IMR-90 (cell line): ENCODE results near the gene ISCA1. TPM values are rescaled to one million over a fixed set of nuclear protein-coding genes. Genes with fewer than 3 reads are reported as not detected.

Source experiments
- ATAC-seq: fragments of 200-7000 bp; cut with Tn5 transposase; 2 replicates; pipeline ENCODE4 v1.9.1; 2020; ENCODE audit warnings: low read depth, mild to moderate bottlenecking, moderate library complexity
- BruUV-seq: library from RNA; stranded (reverse); fragments of 400-500 nt; replicated peaks from 2 replicates; lab custom pipeline; 2021; lab: Mats Ljungman, UMichigan
- CTCF ChIA-PET: fragments of 300-600 bp; formaldehyde crosslinking; extraction: SDS; loops from one replicate; lab custom pipeline; 2021; ENCODE audit warnings: antibody characterized with exemption; lab: Yijun Ruan, JAX
- POLR2A ChIA-PET: fragments of 300-600 bp; sonication (Branson Sonifier 250); formaldehyde crosslinking; loops from one replicate; lab custom pipeline; 2022; ENCODE audit warnings: antibody characterized with exemption; ENCODE audit not compliant: unreplicated experiment; lab: Charles Lee
- DNase-seq: peaks from one replicate; pipeline ENCODE4 v3.0.0; 2013
- H2AFZ ChIP-seq: replicated peaks from 2 replicates; pipeline ENCODE3; 2013; ENCODE audit warnings: low read length, mild to moderate bottlenecking; ENCODE audit not compliant: poor library complexity
- H2AK5ac ChIP-seq: 2 replicates; pipeline ENCODE4 v1.6.1; 2013; ENCODE audit warnings: low read depth, low read length, inconsistent platforms
- H2AK9ac ChIP-seq: replicated peaks from 2 replicates; pipeline ENCODE3; 2013; ENCODE audit warnings: mild to moderate bottlenecking, low read depth, low read length, moderate library complexity; ENCODE audit not compliant: poor library complexity
- H2BK120ac ChIP-seq: 2 replicates; pipeline ENCODE4 v1.6.1; 2013; ENCODE audit warnings: low read depth, low read length, inconsistent platforms
- H2BK15ac ChIP-seq: 3 replicates; pipeline ENCODE4 v1.6.1; 2013; ENCODE audit warnings: low read depth, low read length, inconsistent platforms
- H2BK20ac ChIP-seq: 2 replicates; pipeline ENCODE4 v1.6.1; 2013; ENCODE audit warnings: low read depth, mild to moderate bottlenecking, inconsistent platforms, low read length, moderate library complexity
- H2BK5ac ChIP-seq: 2 replicates; pipeline ENCODE4 v1.6.1; 2013; ENCODE audit warnings: mild to moderate bottlenecking, low read depth, low read length, inconsistent platforms; ENCODE audit not compliant: poor library complexity, severe bottlenecking
- H3K14ac ChIP-seq: replicated peaks from 2 replicates; pipeline ENCODE4 v1.6.1; 2013; ENCODE audit warnings: low read depth, low read length, inconsistent platforms
- H3K18ac ChIP-seq: 2 replicates; pipeline ENCODE4 v1.6.1; 2013; ENCODE audit warnings: low read depth, low read length, control low read depth
- H3K23ac ChIP-seq: 2 replicates; pipeline ENCODE4 v1.6.1; 2013; ENCODE audit warnings: low read depth, low read length, inconsistent platforms
- H3K27ac ChIP-seq: 2 replicates; pipeline ENCODE4 v1.5.1; 2013; ENCODE audit warnings: mild to moderate bottlenecking, control low read depth, low read length; ENCODE audit not compliant: insufficient read depth
- H3K27me3 ChIP-seq: 2 replicates; pipeline ENCODE4 v1.6.1; 2013; ENCODE audit warnings: low read length; ENCODE audit not compliant: control insufficient read depth, insufficient read depth
- H3K36me3 ChIP-seq: 2 replicates; pipeline ENCODE4 v1.6.1; 2013; ENCODE audit warnings: low read length, mixed read lengths; ENCODE audit not compliant: control insufficient read depth, insufficient read depth
- H3K4ac ChIP-seq: 2 replicates; pipeline ENCODE4 v1.6.1; 2013; ENCODE audit warnings: low read depth, low read length, inconsistent platforms
- H3K4me1 ChIP-seq: 2 replicates; pipeline ENCODE4 v1.6.1; 2013; ENCODE audit warnings: low read length, mixed read lengths; ENCODE audit not compliant: control insufficient read depth, insufficient read depth
- H3K4me2 ChIP-seq: 2 replicates; pipeline ENCODE4 v1.6.1; 2013; ENCODE audit warnings: low read depth, mild to moderate bottlenecking, control low read depth, low read length, moderate library complexity
- H3K4me3 ChIP-seq: 2 replicates; pipeline ENCODE4 v1.5.1; 2013; ENCODE audit warnings: low read depth, mild to moderate bottlenecking, control low read depth, low read length, moderate library complexity; ENCODE audit not compliant: insufficient read depth
- H3K56ac ChIP-seq: 2 replicates; pipeline ENCODE4 v1.6.1; 2013; ENCODE audit warnings: low read length, inconsistent platforms; ENCODE audit not compliant: insufficient read depth; ENCODE audit errors: extremely low read depth
- H3K79me1 ChIP-seq, 2 experiments: 2 replicates each; pipeline ENCODE4 v1.6.1; 2013; ENCODE audit warnings: low read length in 2 of 2, inconsistent platforms in 1 of 2, low read depth in 1 of 2
- H3K9ac ChIP-seq: 2 replicates; pipeline ENCODE4 v1.6.1; 2013; ENCODE audit warnings: low read depth, low read length, control low read depth
- H3K9me1 ChIP-seq: 2 replicates; pipeline ENCODE4 v1.6.1; 2013; ENCODE audit warnings: low read length, inconsistent platforms; ENCODE audit not compliant: insufficient read depth
- H3K9me3 ChIP-seq: 2 replicates; pipeline ENCODE4 v1.6.1; 2013; ENCODE audit warnings: low read length; ENCODE audit not compliant: control insufficient read depth, insufficient read depth
- H4K20me1 ChIP-seq: 2 replicates; pipeline ENCODE4 v1.6.1; 2013; ENCODE audit warnings: low read length, inconsistent platforms; ENCODE audit not compliant: insufficient read depth
- H4K5ac ChIP-seq: 2 replicates; pipeline ENCODE4 v1.6.1; 2013; ENCODE audit warnings: mild to moderate bottlenecking, low read depth, low read length, control low read depth
- H4K8ac ChIP-seq, 2 experiments: 2 replicates each; pipeline ENCODE4 v1.6.1; 2013; ENCODE audit warnings: low read depth in 2 of 2, low read length in 2 of 2, control low read depth in 1 of 2, inconsistent platforms in 1 of 2
- H4K91ac ChIP-seq: 2 replicates; pipeline ENCODE4 v1.6.1; 2013; ENCODE audit warnings: low read depth, low read length, inconsistent platforms; ENCODE audit not compliant: insufficient read depth
- NFE2L2 ChIP-seq: fragments of 150-350 bp; IDR thresholded peaks from 2 replicates; pipeline ENCODE4 v1.6.1; 2016; ENCODE audit warnings: low read depth, mild to moderate bottlenecking, low read length
- RFX5 ChIP-seq: IDR thresholded peaks from 2 replicates; pipeline ENCODE4 v1.8.0; 2012; ENCODE audit warnings: low read depth, mild to moderate bottlenecking, low read length, moderate library complexity
- USF2 ChIP-seq: fragments of 150-350 bp; IDR thresholded peaks from 2 replicates; pipeline ENCODE4 v1.6.1; 2017; ENCODE audit warnings: mild to moderate bottlenecking, antibody characterized with exemption, low read length, low read depth
- WGBS, 2 experiments: methylation state at CpG; one replicate each; pipeline versions ENCODE4 v1.1.5 to v1.1.7; 2013; ENCODE audit warnings: missing lambda C conversion rate in 2 of 2; ENCODE audit not compliant: insufficient read length in 1 of 2; ENCODE audit errors: extremely low coverage in 2 of 2; 5-methylcytosine and 5-hydroxymethylcytosine counted together
- dilution Hi-C: fragments of 300-500 bp; cut with HindIII; formaldehyde crosslinking; loops from one replicate; pipeline ENCODE4 v1.14.3; 2018; ENCODE audit warnings: low sequenced_read_pairs; ENCODE audit not compliant: unreplicated experiment
- in situ Hi-C: fragments of 300-500 bp; cut with MboI; formaldehyde crosslinking; loops from 3 replicates; pipeline ENCODE4 v1.14.3; 2019; ENCODE audit warnings: low sequenced_read_pairs, inconsistent platforms, mixed read lengths
- intact Hi-C: fragments of 100-400 bp; cut with micrococcal nuclease; formaldehyde crosslinking; loops from 2 replicates; pipeline ENCODE4 v1.10.0; 2022
- polyA plus RNA-seq, 3 experiments: library from polyadenylated mRNA; depleted of rRNA; stranded (reverse); fragments of >200 nt; gene quantifications; 2 replicates each; pipeline ENCODE4 v1.2.3, GENCODE V29; 2012; ENCODE audit warnings: low replicate concordance in 1 of 3
- total RNA-seq: library from RNA; depleted of rRNA; stranded (reverse); fragments of >200 nt; gene quantifications from 2 replicates; pipeline ENCODE4 v1.2.3, GENCODE V29; 2012

Gene ISCA1
- total and polyA plus RNA-seq, 2 of the 4 experiments (the other 2 are of a cell fraction), result 14.7 to 15.1 TPM

DNA sequence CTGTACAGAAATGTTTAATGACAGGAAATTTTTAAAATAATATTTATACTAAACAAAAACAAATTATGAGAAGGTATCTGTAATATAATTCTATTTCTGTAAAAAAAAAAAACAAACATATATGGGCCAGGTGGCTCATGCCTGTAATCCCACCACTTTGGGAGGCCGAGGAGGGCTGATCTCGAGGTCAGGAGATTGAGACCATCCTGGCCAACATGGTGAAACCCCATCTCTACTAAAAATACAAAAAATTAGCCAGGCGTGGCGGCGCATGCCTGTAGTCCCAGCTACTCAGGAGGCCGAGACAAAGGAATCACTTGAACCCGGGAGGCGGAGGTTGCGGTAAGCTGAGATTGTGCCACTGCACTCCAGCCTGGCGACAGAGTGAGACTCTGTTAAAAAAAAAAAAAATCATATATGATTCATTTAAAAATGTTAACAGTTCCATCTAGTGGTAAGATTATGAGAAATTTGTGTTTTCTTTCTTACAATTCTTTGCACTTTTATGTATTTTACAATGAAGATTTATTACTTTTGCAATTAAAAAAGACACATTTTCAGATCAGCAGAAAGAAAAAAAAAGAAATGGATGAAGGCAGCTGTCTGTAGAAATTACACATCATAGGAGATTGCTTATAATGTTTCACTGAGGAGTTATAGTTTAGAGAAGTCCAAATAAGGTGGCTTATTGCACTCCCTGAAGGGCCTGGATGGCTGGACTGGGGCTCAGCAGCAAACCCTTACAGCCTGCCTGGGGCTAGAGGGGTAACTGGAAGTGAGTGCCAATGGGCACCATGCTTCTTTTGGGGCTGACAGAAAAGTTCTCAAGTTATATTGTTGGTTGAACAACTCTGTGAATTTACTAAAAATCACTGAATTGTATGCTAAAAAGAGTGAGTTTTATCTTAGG lies 43.2 kb downstream of the ISCA1 start:
- no peak overlapping the region for H4K5ac ChIP-seq
- BruUV-seq, result no TSS peak

More for the DNA sequence above, 43.2 kb downstream of the ISCA1 start:
- ATAC-seq, result 0 out of 2 replicates have a peak, but pooled peaks have one; percentile 53
- H2AK5ac ChIP-seq, result no peak overlapping the region
- H2BK5ac ChIP-seq, result no peak overlapping the region
- H3K14ac ChIP-seq, result no peak overlapping the region
- no peak overlapping the region for H2AFZ ChIP-seq
- no peaks in the 10 kb centered on the region for H3K9me1 ChIP-seq
- H3K18ac ChIP-seq, result no peak overlapping the region
- H3K27me3 ChIP-seq, result no peaks in the 10 kb centered on the region
- no peaks in the 10 kb centered on the region for H3K36me3 ChIP-seq
- POLR2A ChIA-PET, result no interaction called here
- no peaks in the 10 kb centered on the region for H4K20me1 ChIP-seq
- no peak overlapping the region for H3K4ac ChIP-seq
- no peak overlapping the region for H2BK20ac ChIP-seq
- no peak for DNase-seq
- no peak overlapping the region for H2AK9ac ChIP-seq
- no peaks in the 10 kb centered on the region for H3K9me3 ChIP-seq
- TF ChIP-seq USF2 (no peak), NFE2L2 (no peak), RFX5 (no peak)
- no peak overlapping the region for H2BK120ac ChIP-seq
- H4K91ac ChIP-seq, result no peak overlapping the region
- WGBS, 2 experiments, result no CpG with 5 or more reads among the region's 10 CpGs
- no peaks in the 10 kb centered on the region for H3K79me1 ChIP-seq
- CTCF ChIA-PET, result interaction anchor here (0.6 to 1.3 kb wide), 5 partner anchors 21 to 1914 kb away, joined by 3 to 5 read pairs (median 4); no protein-coding TSS in a partner anchor
- H3K27ac ChIP-seq, result no peak overlapping the region
- H3K4me3 ChIP-seq, result no peak overlapping the region
- dilution Hi-C loops (no loop called here), intact Hi-C loops (no loop called here), in situ Hi-C loops (no loop called here)
- H3K56ac ChIP-seq, result no peak overlapping the region
- H3K23ac ChIP-seq, result no peak overlapping the region
- no peak overlapping the region for H2BK15ac ChIP-seq
- no peaks in the 10 kb centered on the region; the same call in 1 of the 2 replicates for H3K4me1 ChIP-seq
- H3K4me2 ChIP-seq, result no peak overlapping the region
- H4K8ac ChIP-seq, result no peak overlapping the region
- no peak overlapping the region for H3K9ac ChIP-seq
